Hematopoietic multipotent progenitor cell treated with erythropoietin and hydrocortisone succinate and interleukin-3 and kit ligand, for 6 days (in vitro differentiated cells): ENCODE results near the gene ACTG2.
"Not testable (repeated sequence)": the region's sequence is repeated elsewhere in the genome, so short reads cannot be mapped to it uniquely, and the experiment has no call there.

ENCODE experiments used
- DNase-seq: peaks from one replicate; pipeline ENCODE4 v3.0.0-alpha.2; 2015

ACTG2 gene

DNA sequence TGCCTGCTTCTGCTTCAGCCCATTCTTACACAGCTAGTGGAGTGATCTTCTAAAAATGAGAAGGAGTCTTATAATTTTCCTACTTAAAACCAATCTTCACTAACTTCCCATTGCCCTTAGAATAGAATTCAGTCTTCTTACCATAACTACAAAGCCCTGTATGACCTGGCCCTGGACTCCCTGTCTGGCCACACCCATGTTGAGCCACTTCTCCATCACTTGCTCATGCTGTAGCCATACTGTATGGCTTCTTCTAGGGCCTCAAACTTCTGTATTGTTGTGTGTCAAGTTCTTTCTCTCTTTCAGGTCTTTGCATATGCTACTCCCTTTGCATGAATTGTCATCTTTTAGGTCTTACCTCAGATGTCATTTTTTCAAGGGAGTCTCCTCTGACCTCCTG lies 45.1 kb downstream of the ACTG2 start:
- DNase-seq = no peak

DNA sequence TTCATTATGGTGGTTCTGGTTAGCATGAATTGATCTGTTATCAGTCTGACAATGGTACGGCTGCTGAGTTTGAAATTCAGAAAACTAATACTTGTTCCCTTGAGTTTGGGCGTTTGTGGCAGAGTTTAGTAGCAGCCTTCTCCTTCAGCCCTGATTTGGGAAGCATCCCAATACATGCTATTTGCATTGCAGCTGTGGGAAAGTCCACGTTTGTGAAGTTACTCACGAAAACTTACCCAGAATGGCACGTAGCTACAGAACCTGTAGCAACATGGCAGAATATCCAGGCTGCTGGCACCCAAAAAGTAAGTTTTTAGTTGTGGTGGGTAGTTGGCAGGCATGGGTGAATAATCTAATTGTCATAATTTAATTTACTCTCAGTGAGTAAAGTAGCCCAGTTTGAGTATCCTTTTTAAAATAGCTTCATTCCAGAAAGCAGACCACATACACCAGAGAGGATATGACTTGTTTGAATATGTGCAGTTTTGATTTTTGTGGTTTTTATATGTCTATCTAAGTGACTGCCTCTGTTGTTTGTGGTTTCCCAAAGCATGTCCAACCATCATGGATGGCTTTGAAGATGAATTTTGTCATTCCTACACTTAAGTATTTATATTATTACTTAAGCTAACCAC lies 46.0 kb downstream of the ACTG2 start:
- no peak for DNase-seq

DNA sequence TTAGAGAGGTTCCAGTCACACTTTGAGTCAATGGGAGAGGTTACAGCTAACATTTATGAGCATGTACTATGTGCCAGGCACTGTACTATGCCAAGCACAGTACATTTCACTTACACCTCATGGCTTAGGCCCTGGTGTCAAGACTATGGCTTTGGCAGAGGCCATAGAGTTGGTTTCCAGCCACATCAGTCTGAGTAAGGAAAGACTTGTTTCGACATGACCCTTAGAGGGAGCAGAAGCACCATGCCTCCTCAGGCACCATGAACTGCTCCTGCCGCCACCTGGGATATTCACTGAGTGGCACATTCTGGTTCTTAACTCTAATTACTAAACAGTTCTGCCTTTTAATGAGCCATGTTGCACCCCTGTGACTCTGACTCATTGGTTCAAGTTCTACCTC lies 46.6 kb downstream of the ACTG2 start:
- DNase-seq = peak; percentile 54

DNA sequence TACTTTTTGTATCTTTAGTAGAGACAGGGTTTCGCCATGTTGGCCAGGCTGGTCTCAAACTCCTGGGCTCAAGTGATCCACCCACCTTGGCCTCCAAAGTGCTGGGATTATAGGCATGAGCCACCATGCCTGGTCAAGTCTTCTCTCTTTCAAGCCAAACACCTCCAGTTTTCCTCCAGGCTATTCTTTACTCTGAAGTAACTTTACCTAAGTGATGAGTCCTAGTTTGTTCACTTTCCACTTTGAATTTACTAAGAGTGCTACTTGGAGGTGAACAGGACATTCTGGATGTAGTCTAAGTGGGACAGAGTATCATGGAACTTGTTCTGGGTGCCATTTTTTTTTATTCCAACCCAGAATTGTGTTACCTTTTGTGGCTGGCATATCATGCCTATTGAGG lies 47.3 kb downstream of the ACTG2 start:
- not testable (repeated sequence) for DNase-seq

DNA sequence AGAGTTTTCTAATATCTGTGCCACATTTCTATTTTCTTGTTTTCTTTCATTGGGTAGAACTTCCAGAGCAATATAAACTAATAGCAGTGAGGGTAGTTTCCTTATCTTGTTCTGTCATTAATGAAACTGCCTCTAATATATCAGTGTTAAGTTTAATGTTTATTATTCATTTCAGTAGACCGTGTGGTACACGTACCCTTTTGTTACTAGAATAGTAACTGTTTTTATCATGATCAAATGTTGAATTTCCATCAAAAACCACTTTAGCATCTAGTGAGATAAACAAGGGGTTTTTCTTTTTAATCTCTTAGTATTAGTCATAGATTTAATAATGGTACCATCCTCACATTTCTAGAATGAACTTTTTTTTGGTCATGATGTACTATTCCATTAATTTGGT lies 49.9 kb downstream of the ACTG2 start:
- DNase-seq = no peak

DNA sequence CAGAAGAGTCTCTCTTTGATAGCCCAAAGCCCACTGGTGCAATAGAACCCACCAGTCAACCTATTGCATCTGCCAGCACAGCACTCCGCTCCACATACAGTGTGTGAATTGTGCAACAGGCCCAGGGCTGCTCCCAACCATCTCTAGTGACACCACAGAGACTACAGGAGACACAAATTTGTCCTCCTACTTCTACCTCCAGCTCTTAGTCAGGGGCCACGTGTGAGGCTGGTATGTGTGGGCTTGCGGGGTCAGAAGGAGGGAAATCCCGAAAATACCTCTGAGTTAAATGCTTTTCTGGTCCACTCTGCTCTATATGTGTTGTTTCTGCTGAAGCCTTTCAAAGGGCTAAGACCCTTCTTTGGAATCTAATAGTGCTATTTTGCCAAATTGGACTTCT lies 51.9 kb downstream of the ACTG2 start:
- no peak for DNase-seq

DNA sequence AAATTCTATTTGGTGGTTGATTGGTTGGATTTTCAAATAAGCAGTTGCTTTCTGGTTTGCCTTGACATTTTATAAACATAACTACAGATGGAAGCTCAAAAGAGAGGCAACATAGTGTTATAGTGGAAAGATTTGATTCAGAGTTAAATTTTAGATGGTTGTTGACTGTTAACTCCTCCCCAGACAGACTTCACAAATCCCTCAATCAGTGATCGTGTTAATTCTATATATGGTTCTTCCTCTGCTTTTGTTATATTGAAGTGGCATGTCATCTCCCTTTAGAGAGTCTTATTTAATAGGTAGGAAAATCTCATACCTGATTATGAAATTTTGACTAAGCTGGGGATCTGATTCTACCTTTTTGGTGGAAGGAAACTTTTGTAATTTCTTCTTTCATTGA lies 53.4 kb downstream of the ACTG2 start:
- no peak for DNase-seq

DNA sequence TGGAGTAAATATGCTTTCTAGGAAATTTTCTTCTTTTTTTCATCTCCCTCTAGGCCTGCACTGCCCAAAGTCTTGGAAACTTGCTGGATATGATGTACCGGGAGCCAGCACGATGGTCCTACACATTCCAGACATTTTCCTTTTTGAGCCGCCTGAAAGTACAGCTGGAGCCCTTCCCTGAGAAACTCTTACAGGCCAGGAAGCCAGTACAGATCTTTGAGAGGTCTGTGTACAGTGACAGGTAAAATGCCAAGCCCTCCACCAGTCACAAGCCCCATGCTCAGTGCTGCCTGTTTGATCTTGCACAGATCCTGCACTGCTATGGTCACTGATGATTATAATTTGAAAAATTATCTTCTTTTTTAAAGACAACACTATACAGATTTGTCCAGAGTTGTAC lies 53.9 kb downstream of the ACTG2 start:
- DNase-seq = no peak

DNA sequence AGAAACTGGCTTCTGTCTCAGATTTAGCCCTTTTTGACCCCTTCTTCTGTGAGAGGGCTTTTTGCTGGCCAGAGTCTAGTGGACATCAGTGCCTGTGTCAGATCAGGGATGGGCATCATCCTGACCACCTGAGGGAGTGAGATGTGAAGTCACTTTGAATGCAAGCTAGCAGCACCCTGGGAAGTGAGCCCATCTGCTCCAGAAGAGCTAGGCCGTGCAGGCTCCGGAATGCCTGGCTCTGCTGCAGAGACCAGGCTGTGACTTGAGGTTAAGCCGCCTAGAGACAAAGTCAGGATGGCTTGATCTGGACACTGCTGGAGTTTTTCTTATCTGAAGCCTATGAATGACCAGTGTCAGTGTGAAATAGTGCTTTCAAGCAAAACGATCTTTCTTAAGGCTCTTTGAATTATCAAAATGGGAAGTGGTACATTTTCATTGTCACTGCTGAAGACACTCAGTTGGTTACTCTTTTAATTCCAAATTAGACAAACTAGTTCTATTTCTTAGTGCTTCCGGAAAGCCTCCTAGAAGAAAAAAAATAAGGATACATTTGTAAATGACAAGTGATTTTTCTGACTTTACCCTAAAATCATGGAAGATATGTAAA lies 54.7 kb downstream of the ACTG2 start:
- DNase-seq = no peak

DNA sequence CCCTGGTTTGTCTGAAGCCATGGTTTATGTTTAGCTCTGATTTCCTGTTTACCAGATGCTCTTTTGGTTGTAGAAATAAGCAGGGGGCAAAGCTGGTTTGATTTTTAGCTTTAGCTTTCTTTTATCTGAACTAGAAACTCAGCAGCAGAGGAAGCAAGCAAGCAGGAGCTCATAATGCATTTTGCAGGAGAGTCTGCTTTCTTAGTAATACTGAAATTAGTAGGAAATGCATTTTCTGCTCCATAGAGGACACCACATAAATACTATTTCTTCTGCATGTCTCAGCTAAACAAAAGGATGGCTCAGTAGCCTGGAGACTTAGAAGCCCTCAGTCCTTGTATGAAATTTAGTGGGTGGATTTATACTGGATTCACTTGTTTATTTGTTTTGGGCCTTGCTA lies 57.0 kb downstream of the ACTG2 start:
- DNase-seq = no peak

DNA sequence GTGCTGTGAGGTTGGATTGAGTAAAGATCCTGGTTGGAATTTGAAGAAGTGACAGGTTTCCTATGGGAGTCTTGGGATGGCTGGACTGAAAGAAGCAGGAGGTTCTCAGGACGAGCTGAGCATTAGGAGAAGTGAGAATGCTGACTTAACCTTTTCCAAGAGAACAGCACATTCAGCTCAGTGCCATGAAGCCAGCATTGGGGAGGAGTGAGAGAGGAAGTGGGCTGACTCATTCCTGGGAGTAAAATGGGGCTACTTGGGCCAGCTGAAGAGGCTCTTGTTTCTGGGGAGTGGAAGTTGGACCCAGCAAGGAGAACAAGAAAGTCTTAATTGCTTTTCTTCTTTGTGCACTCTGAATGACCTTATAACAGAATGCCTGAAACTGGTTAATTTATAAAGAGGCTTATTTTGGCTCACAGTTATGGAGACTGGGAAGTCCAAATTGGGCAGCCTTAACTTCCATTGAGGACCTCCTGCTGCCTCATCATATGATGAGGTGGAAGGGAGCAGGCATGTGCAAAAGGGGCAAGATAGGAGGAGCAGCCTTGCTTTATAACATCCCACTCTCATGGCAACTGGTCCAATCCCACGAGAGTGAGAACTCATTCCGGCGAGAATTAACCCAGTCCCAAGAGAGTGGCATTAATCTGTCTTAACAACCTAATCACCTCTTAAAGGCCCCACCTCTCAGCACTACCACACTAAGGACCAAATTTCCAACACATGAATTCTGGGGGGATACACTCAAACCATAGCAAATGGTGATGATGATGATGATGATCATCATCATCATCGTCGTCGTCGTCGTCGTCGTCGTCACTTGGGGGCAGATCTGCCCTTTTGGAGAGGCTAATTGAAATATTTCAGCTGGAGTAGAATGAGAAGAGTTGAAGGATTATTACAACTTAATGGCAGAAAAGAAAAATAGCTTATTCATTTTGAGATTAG lies 60.0 kb downstream of the ACTG2 start:
- DNase-seq = no peak

DNA sequence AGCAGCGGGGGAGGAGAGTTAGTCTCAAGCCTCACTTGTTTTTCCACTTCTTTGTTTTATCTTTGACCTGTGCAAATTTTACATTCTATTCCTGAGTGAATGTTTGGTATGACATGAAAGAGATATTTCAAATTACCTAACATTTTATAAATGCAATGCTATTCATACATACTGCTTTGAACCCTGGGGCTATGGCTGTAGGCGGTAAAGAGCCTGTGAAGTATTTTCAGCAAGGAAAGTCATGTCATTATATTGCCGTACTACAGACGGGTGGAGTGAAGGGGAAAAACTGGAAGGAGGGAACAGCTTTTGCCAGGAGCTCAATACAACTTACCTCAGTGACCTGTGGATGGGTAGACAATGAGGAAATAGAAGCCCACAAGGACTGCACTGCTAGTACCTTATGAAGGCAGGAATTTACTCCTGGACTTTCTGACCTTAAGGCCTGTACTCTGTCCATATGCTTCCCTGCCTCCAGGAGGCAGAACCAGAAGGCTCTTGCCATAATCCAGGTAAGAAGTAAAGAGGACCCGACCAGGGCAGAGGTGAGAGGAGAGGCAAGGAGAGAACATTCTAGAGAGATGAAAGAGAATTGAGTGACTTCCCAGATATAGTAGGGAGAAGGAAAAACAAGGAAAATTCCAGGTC lies 63.5 kb downstream of the ACTG2 start:
- DNase-seq = no peak

DNA sequence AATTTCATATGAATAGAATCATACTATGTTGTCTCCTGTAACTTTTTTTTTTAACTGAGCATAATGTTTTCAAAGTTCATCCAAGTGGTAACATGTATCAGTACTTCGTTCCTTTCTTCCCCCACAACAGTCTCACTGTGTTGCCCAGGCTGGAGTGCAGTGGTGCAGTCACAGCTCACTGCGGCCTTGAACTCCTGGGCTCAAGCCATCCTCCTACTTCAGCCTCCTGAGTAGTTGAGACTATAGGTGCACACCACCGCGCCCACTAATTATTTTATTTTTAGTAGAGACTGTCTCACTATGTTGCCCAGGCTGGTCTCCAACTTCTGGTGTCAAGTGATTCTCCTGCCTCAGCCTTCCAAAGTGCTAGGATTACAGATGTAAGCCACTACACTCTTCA lies 68.5 kb downstream of the ACTG2 start:
- no peak for DNase-seq

DNA sequence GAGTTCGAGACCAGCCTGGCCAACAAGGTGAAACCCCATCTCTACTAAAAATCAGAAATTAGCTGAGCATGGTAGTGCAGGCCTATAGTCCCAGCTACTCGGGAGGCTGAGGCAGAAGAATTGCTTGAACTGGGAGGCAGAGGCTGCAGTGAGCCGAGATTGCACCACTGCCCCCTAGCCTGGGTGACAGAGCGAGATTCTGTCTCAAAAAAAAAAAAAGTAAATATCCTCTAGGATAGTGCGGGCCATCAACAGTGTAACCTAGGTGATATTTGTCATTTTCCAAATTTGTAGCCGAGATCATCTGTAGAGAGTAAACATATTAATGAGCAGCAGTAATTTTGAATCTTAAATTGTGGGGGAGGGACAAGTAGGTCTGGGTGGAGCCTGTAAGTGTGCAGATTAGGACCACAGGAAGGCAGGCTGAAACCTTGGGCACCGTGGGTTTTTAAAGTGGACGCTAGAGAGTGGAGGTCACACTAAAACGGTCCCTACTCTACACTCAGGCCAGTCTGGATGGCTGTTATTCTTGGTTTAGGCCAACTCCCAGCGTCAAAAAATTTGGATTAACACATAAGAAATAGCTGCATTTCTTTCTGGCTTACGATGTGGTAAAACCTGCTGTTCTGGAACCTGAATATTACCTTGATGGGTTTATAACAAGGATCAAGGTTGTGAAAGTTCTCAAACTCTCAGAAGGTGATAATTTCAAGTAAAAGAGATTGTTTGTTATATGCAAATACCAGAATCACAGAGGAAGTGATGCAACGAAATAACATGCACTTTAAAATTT lies 69.2 kb downstream of the ACTG2 start:
- no peak for DNase-seq

DNA sequence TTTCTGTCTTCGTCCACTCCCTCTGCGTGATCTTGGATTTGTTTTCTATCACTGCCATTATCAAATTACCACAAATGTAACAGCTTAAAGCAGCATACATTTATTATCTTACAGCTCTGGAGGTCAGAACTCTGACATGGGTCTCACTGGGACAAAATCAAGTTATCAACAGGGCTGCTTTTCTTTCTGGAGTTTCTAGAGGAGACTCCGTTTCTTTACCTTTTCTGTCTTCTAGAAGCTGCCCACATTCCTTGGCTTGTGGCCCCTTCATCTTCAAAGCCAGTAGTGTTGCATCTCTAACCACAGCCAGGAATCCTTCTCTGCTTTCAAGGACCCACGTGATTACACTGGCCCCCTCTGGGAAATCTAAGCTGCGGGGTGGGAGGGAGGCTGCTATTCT lies 70.0 kb downstream of the ACTG2 start:
- DNase-seq = no peak

DNA sequence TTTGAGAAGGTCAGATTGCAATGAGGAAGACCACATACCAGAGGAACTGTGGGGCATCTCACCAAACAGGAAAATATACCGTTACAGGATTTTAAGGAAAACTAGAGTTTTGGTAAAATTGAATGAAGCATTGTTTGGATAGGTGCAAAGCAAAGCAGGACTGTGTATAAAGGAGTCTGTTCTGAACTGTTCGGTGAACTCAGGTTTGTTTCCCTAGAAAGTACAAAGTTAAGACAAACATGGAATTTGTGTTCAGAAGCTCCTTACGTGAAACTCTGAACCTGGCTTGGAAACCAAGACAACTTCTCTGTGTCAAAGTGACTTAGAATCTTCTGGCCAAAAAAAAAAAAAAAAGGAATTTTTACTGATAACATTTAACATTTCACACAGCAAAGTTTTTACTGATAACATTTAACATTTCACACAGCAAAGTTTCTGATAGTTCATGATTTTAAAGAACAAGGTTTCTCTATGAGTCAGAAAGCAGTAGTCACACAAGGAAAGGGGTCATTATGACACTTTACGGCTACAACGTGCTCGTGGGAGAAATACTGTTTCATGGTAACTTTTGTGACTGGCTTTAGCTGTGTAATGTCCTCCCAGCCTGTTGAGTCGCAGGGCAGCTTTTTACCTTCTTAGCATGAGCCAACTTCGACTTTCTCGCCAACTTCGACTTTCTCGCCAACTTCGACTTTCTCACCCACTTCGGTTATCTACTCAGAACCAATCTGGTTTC lies 70.7 kb downstream of the ACTG2 start:
- DNase-seq = no peak

DNA sequence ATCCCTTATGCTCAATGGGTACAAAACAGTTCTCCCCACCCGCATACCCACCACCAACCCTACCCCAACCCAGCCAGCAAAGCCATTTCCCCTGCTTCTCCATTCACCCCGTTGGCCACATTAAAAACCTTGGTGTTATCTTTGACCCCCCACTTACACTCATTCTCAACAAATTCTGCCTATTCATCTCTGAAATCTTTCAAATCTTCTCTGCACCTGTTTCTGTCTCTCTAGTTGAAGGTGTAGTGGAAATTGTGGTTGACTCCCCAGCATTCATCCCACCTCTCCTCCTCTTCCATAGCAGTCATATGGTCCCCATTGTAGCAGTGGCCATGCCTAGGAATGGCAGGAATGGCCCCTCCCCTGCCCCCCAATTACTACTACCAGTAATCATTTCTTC lies 71.4 kb downstream of the ACTG2 start:
- DNase-seq = no peak

DNA sequence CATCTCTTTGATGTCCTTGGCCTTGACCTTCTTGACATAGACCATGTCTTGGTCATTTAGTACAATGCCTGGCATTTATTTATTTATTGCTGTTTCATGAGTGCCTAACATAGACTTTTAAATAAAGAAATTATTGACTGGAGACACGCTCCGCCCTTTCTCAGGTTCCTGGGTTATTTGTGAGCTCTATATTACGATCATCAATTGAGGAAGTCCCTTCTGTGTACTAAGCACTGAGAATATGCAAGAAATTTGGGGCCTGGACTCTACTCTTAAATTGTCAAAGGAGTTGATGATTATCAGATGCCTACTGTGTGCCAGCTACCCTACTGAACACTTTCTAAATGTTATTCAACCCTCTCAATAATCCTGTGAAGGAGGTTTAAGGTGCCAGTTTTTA lies 72.2 kb downstream of the ACTG2 start:
- DNase-seq = no peak

DNA sequence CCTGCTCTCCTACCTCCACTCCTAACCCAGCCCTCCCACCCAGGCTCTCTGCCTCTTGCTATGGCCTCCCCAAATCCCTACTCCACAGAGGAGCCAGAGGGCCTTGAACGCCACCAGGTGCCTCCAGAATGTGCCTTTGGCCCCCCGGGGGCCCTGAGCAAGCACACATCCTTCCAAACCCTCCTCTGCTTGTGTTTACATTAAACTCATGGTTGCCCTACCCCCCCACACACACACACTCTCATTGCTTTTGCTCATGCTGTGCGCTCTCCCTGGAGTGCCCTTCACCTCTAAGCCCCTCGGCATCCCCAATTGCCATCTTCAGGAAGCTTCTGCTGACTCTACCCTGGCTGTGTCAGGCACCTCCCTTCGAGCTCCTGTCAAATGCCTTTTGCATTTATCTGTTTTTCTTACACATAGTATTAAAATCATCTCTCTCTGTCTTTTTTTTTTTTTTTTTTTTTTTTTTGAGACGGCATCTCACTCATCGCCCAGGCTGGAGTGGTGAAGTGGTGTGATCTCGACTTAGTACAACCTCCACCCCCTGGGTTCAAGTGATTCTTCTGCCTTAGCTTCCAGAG lies 75.6 kb downstream of the ACTG2 start:
- no peak for DNase-seq

DNA sequence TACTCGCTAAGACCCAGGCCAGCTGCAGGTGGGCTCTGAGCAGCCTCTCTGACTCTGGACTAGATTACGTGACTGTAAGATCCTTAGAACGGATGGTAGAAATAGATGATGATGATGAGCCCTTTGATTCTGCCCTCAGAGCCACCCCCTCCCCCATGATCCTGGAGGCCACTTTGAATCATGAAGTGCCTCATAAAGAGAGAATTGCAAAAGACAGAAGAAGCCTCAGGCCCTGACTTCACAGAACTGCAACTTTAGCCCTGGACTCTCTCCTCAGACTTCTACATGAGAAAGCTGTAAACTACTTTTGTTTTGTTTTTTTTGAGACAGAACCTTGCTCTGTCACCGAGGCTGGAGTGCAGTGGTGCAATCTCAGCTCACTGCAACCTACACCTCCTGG lies 76.5 kb downstream of the ACTG2 start:
- DNase-seq = no peak
